Measurements from ENCODE around the gene TEN1.

TEN1 gene

GRCh38 chr17:76004750-76005262, 25.8 kb downstream of the TEN1 start:
- in situ Hi-C loops (cut with MboI; ENCODE audit: low sequenced_read_pairs) = loop anchor here (5.0 kb wide), 1 partner anchor 88 kb away; no protein-coding TSS in a partner anchor

GRCh38 chr17:76005263-76006149, 26.5 kb downstream of the TEN1 start:
- in situ Hi-C loops (cut with MboI; ENCODE audit: low sequenced_read_pairs) = loop anchor here (5.0 kb wide), 1 partner anchor 88 kb away; no protein-coding TSS in a partner anchor

- in situ Hi-C loops (cut with MboI; ENCODE audit: low sequenced_read_pairs) = loop anchor here (5.0 kb wide), 1 partner anchor 90 kb away; no protein-coding TSS in a partner anchor
These were observed 28.2 kb downstream of the TEN1 start for GRCh38 chr17:76007131-76007849.

GRCh38 chr17:76007850-76008165, 28.8 kb downstream of the TEN1 start:
- in situ Hi-C loops (cut with MboI; ENCODE audit: low sequenced_read_pairs) = loop anchor here (5.0 kb wide), 1 partner anchor 91 kb away; no protein-coding TSS in a partner anchor

GRCh38 chr17:76008208-76008607, 29.2 kb downstream of the TEN1 start:
- in situ Hi-C loops (cut with MboI; ENCODE audit: low sequenced_read_pairs) = loop anchor here (5.0 kb wide), 1 partner anchor 91 kb away; no protein-coding TSS in a partner anchor

DNA sequence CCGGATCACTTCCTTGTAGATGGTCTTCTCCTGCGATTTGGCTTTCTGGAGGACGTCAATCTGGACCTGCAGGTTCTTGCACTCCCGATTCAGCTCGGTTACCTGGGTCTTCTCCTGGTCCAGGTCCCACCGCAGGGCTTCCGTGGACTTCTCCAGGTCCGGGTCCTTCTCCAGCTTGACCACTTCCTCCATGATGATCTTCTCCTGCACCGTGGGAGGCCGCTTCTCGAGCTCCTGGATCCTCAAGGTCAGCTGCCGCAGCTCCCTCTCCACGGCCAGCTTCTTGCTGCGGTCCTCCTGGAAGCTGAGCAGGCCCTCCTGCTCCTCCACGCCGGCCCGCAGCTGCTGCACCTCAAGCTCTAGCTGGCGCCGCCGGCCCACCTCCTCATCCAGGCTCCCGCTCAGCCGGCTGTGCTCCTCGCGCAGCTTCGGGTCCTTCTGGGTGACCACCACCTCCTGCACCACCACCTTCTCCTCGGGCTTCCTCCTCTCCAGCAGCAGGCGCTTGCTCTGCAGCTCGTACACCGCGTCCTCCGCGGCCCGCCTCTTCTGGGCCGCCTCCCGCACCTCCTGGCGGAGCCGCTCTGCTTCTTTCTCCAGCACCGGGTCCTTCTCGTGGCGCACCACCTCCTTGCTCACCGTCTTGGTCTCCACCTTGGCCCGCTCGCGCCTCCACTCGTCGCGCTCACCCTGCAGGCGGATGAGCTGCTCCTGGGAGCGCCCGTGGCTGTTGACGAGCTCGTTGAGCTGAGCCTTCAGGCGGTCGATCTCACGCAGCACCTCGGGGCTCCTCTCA, 29.8 kb downstream of the TEN1 start:
- in situ Hi-C loops (cut with MboI; ENCODE audit: low sequenced_read_pairs) = loop anchor here (5.0 kb wide), 1 partner anchor 92 kb away; no protein-coding TSS in a partner anchor

- in situ Hi-C loops (cut with MboI; ENCODE audit: low sequenced_read_pairs) = loop anchor here (5.0 kb wide), 1 partner anchor 92 kb away; no protein-coding TSS in a partner anchor
These were observed 30.4 kb downstream of the TEN1 start for GRCh38 chr17:76009447-76009846.

- in situ Hi-C loops (cut with MboI; ENCODE audit: low sequenced_read_pairs) = loop anchor here (5.0 to 10.0 kb wide), 2 partner anchors 93 to 285 kb away; no protein-coding TSS in a partner anchor
These were observed 31.1 kb downstream of the TEN1 start for GRCh38 chr17:76009969-76010661.

DNA sequence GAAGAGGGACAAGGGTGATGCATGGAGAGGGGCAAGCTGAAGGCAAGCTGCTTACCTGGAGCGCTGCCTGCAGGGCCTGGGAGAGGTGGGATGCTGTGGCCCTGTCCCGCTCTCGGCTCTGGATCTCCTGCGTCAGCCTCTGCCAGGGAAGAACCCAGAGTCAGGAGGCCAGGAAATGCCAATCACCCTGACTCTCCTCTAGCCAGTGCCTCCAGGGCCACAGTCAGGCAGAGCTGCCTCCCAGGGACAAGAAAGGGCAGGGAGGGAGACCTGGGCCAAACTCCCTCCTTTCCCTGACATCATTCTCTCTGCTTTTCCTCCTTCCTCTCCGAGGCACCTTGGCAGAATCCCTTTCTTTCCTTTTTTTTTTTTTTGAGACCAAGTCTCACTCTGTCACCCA, 32.9 kb downstream of the TEN1 start:
- in situ Hi-C loops (cut with MboI; ENCODE audit: low sequenced_read_pairs) = loop anchor here (10.0 kb wide), 1 partner anchor 283 kb away; no protein-coding TSS in a partner anchor

DNA sequence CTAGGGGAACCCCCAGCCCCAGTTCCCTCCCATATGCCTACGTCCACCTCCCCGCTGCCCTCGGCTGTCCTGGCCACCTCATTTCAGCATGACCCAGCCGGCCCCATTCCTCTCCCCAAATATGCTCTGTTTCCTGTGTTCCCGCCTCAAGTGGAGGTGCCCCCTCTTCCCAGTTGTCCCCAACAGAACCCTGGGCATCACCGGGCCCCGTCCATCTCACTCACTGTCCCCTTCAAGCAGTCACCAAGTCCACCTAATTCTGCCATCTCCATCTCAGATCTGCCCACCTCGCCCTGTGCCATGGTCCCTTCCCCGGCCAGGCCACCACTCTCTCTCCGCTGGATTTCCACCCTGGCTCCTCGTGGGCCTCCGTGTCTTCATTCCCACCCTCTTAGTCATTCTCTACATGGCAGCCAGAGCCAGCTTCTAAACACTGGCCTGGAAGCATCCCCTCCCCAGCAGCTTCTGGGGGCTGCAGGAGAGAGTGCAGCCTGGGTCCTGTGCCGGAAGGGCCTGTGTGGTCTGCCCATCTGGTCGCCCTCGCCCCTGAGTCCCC, 34.4 kb downstream of the TEN1 start:
- in situ Hi-C loops (cut with MboI; ENCODE audit: low sequenced_read_pairs) = loop anchor here (10.0 kb wide), 1 partner anchor 281 kb away; no protein-coding TSS in a partner anchor

- in situ Hi-C loops (cut with MboI; ENCODE audit: low sequenced_read_pairs) = loop anchor here (10.0 kb wide), 1 partner anchor 280 kb away; no protein-coding TSS in a partner anchor
These were observed 35.3 kb downstream of the TEN1 start for GRCh38 chr17:76014100-76014924.

- in situ Hi-C loops (cut with MboI; ENCODE audit: low sequenced_read_pairs) = loop anchor here (10.0 kb wide), 1 partner anchor 280 kb away; no protein-coding TSS in a partner anchor
These were observed 35.9 kb downstream of the TEN1 start for GRCh38 chr17:76014925-76015261.

DNA sequence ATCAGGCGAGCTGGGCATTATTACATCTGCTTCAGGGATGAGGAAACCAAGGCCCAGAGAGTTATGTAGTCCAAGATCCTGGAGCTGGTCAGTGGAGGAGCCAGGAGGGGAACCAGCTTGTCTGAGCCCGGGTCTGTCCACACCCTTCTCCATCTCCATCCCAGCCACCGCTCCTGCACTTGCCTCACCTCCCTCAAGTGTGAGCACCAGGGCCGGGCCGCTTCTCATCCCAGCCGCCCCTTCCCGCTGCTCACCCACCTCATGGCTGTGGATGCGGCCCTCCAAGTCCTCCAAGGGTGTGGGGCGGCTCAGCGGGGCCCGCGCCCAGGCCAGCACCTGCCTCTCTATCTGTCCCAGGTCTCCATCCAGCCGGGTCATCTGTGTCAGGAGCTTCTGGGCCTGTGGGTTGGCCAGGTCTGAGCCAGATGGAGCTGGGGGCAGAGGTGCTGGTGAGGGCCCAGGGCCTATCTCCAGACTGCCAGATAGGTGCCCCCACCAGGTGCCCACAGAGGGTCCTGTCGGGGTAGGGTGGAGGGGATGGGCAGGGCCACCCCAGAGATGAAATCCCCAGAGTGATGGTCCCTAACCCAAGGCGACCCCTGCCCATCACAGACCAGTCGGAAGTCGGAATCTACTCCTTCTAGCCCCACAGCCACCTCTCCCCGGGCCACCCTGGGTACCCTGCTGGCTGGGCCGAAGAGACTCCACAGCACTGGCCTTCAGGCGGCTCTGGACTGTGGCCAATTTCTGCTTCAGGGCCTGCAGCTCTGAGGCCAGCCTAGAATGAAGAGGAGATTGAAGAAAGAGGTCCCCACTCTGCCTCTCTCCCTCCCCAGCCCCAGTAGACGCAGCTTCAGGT, 38.7 kb downstream of the TEN1 start:
- in situ Hi-C loops (cut with MboI; ENCODE audit: low sequenced_read_pairs) = loop anchor here (10.0 kb wide), 1 partner anchor 277 kb away; no protein-coding TSS in a partner anchor

DNA sequence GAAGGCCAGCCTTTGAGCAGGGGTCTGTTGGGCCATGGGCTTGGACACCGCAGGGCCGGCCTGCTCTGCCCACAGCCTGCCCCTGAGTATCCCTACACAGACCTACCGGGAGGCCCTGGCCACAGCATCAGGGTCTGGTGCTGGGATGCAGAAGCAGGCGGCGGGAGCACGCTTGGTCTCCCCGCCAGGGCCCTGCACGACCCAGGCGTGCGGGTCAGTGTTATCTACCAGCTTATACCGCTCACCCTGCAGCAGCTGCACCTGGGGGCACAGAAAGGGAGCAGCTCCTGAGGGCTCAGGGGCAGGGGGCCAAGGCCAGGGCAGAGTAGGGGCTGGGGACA, 39.3 kb downstream of the TEN1 start:
- in situ Hi-C loops (cut with MboI; ENCODE audit: low sequenced_read_pairs) = loop anchor here (10.0 kb wide), 1 partner anchor 276 kb away; no protein-coding TSS in a partner anchor

- in situ Hi-C loops (cut with MboI; ENCODE audit: low sequenced_read_pairs) = loop anchor here (10.0 kb wide), 1 partner anchor 276 kb away; no protein-coding TSS in a partner anchor
These were observed 39.8 kb downstream of the TEN1 start for GRCh38 chr17:76018801-76019200.

DNA sequence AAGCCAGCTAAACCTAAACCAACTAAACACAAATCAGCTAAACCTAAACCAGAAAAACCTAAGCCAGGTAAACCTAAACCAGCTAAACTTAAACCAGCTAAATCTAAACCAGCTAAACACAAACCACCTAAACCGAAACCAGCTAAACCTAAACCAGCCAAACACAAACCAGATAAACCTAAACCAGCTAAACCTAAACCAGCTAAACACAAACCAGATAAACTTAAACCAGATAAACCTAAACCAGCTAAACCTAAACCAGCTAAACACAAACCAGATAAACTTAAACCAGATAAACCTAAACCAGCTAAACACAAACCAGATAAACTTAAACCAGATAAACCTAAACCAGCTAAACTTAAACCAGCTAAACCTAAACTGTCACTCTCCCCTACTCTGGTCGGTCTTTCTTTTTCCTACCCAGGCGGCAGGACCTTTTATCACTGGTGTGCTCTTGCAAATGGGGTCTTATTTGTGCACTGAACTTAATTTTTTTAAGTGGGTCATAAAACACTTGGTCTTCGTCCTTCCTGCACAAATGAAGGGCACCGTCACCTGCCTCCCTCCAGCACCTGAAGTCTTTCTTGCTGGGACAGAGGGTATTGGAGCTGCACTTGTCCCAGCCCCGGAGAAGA, 40.9 kb downstream of the TEN1 start:
- in situ Hi-C loops (cut with MboI; ENCODE audit: low sequenced_read_pairs) = loop anchor here (10.0 kb wide), 1 partner anchor 275 kb away; no protein-coding TSS in a partner anchor

DNA sequence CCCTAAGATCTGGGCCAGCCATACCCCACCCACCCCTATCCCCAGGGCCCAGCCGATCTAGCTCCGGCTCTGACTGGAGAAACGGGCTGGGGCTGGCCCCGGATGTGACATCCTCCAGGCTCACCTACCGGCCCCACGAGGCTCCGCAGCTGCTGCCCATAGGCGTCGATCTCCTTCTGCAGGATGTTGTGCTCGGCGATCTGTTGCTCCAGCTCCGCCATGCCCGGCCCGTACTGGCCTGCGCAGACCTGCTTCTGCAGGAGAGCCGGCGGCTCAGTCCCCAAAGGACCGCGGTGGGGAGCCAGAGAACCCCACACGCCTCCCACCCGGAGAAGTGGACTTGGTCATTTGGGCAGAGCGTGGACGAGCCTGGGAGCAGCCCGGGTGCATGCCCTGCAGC, 43.2 kb downstream of the TEN1 start:
- in situ Hi-C loops (cut with MboI; ENCODE audit: low sequenced_read_pairs) = no loop called here

Measured in HL-60/S4 treated with retinoic acid at 250 ng/mL for 4 days and 3 days (cell line).